Measurements from ENCODE around the gene ZNF653.

ZNF653 gene

DNA sequence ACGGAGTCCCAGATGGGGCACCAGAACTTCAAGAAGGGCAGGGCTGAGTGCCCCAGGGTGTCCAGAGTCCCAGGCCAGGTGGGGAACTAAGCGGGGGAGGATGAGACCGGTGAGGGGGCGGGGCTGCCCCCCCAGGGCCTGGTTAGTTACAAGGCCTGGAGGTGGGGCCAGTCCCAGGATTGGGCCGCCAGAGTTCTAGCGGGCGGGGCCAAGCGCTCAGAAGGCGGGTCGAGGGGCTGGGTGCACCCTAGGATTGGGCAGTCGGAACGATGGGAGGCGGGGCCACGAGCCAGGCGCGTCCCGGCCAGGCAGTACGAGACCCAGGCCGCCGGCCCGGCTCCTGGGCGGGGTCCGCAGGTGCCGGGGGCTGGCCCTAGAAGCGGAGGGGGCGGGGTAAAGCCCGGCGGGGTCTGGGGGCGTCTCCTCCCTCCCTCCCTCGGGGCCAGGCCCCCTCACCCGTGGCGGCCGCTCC is 571 bp downstream of the ZNF653 start:
- Histone ChIP-seq H3K9me3 (ENCODE audit: low read length) (no peaks in the 10 kb centered on the region), H2AFZ (ENCODE audit: low read depth, low read length) (peak overlapping the region; percentile 1), H3K4me1 (ENCODE audit: insufficient read depth, low read length) (peaks cover 10% of the 10 kb centered on the region), H3K27me3 (ENCODE audit: insufficient read depth, low read length) (no peaks in the 10 kb centered on the region), H3K4me3 (ENCODE audit: low read length) (peak overlapping the region; percentile 87), H3K36me3 (ENCODE audit: insufficient read depth, low read length) (peaks cover 2% of the 10 kb centered on the region)

DNA sequence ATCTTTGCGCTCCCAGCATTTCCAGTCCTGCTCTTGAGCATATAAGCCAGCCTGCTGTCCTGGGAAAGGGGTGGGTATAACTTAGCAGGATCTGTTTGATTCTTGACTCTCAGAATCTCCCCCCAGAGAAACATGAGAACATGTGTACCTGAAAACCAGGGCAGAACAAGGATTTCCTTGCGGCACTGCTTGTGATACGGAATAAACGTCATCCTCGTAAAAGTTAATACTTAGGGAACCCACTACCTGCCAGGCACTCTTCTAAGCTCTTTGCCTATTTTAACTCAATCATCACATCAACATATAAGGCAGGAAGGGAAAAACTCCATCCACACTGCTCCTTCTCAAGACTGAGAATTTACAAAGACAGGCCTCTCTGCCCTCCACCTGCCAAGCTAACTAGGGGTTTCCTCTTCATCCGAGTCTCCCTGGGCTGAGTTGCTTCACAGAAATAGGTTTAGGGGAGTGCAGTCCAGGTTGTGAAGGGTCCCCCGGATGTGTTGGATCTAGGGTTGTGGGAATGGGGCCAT is 1.1 kb downstream of the ZNF653 start:
- Histone ChIP-seq H3K36me3 (ENCODE audit: insufficient read depth, low read length) (peaks cover 2% of the 10 kb centered on the region), H3K27me3 (ENCODE audit: insufficient read depth, low read length) (no peaks in the 10 kb centered on the region), H2AFZ (ENCODE audit: low read depth, low read length) (peak overlapping the region; percentile 1), H3K9me3 (ENCODE audit: low read length) (no peaks in the 10 kb centered on the region), H3K4me3 (ENCODE audit: low read length) (peak overlapping the region; percentile 87), H3K4me1 (ENCODE audit: insufficient read depth, low read length) (peaks cover 10% of the 10 kb centered on the region)

DNA sequence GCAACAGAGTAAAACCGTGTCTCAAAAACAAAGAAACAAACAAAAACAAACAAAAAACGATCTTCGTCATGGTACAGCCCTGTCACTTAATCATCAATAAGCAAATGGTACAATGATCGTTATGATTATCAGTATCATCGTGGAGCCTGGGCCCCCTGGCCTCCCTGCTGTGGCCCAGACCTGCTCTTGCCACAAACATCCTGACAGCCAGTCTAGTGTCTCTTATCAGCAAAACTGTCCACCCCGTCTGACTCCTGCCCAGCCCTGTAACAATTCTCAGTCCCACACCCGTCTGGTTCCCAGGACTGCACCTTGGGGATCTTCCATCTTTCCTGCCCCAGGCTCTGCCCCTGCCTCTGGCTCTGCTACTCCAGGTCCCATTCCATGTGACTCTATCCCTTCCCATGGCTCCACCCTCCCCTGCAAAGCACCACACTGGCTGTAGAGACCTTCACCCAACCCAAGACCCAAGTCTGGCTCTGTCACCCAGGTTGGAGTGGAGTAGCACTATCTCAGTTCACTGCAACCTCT is 5.7 kb downstream of the ZNF653 start:
- Histone ChIP-seq H3K4me3 (ENCODE audit: low read length) (no peak overlapping the region), H2AFZ (ENCODE audit: low read depth, low read length) (no peak overlapping the region), H3K4me1 (ENCODE audit: insufficient read depth, low read length) (peaks cover 5% of the 10 kb centered on the region), H3K36me3 (ENCODE audit: insufficient read depth, low read length) (peaks cover 19% of the 10 kb centered on the region), H3K27me3 (ENCODE audit: insufficient read depth, low read length) (no peaks in the 10 kb centered on the region), H3K9me3 (ENCODE audit: low read length) (no peaks in the 10 kb centered on the region)

DNA sequence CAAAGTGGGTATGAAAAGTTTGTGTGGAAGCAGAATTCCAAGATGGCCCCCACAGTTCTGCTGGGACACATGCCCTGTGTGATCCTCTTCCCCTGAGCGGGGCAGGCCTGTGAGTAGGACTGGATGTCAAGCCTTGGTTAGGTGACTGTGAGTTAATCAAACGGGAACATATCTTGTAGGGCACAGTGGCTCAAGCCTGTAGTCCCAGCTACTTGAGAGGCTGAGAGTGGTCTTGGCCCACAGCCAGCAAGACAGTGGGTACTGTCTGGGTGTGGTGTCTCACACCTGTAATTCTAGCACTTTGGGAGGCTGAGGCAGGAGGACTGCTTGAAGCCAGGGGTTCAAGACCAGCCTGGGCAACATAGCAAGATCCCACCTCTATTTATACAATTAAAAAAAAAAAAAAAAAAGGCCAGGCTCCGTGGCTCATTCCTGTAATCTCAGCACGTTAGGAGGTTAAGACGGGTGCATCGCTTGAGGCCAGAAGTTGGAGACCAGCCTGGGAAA is 6.4 kb downstream of the ZNF653 start:
- H3K4me1 ChIP-seq (ENCODE audit: insufficient read depth, low read length): no peaks in the 10 kb centered on the region
- no peaks in the 10 kb centered on the region for H3K9me3 ChIP-seq (ENCODE audit: low read length)
- H2AFZ ChIP-seq (ENCODE audit: low read depth, low read length): no peak overlapping the region
- H3K27me3 ChIP-seq (ENCODE audit: insufficient read depth, low read length): no peaks in the 10 kb centered on the region
- H3K36me3 ChIP-seq (ENCODE audit: insufficient read depth, low read length): peaks cover 23% of the 10 kb centered on the region
- H3K4me3 ChIP-seq (ENCODE audit: low read length): no peak overlapping the region

DNA sequence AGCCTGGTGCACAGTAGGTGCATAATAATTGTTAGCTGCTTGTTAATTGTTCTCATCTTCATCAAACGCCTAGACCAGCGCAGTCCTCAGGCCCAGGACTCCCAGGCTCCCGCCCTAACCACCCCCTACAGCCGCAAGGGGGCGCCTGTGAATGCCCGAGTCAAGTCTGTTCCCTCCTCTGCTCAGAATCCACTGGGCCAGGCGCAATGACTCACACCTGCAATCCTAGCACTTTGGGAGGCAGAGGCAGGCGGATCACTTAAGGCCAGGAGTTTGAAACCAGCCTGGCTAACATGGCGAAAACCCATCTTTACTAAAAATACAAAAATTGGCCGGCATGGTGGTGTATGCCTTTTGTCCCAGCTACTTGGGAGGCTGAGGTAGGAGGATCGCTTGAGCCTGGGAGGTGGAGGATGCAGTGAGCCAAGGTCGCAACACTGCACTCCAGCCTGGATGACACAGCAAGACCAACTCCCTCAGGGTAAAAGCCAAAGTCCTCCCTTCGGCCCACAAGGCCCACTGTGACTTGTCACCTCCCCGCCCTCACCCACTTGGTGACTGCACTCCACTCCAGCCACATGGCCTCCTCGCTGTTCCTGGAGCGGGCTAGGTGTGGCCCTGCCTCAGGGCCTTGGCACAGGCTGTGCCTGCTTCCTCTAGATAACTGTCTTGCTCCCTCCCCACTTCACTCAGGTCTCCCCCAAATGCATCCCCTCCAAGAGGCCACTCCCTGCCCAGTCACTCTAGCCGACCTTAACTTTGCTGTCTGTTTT is 9.1 kb downstream of the ZNF653 start:
- Histone ChIP-seq H3K4me3 (ENCODE audit: low read length) (no peak overlapping the region), H3K4me1 (ENCODE audit: insufficient read depth, low read length) (no peaks in the 10 kb centered on the region), H2AFZ (ENCODE audit: low read depth, low read length) (no peak overlapping the region), H3K27me3 (ENCODE audit: insufficient read depth, low read length) (no peaks in the 10 kb centered on the region), H3K9me3 (ENCODE audit: low read length) (no peaks in the 10 kb centered on the region), H3K36me3 (ENCODE audit: insufficient read depth, low read length) (peaks cover 24% of the 10 kb centered on the region)

DNA sequence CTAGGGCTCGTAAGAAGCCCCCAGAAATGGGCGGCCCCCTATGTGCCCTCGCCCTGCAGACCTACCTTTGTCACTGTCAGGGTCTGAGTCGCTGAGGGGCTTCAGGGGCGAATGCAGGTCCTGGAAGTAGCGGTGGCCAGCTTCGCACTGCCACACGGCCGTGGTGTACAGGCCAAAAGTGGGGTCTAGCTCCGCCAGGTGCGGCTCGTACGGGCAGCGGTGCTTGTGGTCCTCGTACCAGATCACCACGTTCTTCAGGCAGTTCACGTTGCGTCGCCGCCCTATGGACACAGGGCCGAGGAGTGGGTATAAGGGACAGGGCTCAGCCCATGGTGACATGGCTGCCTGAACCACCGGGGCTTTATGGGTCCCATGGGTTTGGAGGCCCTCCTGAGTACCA is 9.8 kb downstream of the ZNF653 start:
- Histone ChIP-seq H3K36me3 (ENCODE audit: insufficient read depth, low read length) (peaks cover 24% of the 10 kb centered on the region), H3K27me3 (ENCODE audit: insufficient read depth, low read length) (no peaks in the 10 kb centered on the region), H3K4me1 (ENCODE audit: insufficient read depth, low read length) (no peaks in the 10 kb centered on the region), H3K9me3 (ENCODE audit: low read length) (no peaks in the 10 kb centered on the region), H3K4me3 (ENCODE audit: low read length) (no peak overlapping the region), H2AFZ (ENCODE audit: low read depth, low read length) (no peak overlapping the region)

DNA sequence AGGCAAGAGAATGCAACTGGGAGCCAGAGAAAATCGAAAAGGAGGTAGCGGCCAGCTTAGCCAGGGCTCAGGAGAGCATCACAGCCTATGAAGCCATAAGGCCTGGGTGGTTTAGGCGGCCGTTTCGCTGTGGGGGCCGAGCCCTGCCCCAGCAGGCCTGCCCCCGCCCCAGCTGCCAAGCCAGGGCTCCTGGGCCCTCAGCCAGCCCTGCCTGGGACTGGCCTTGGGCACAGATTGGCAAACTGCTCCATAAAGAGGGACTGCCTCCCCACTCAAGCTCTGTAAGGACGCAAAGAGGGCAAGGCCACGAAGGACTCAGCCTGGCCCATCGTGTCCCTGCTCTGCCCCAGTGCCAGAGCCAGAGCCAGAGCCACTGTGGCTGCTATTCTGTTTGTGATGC is 10.2 kb downstream of the ZNF653 start:
- Histone ChIP-seq H3K36me3 (ENCODE audit: insufficient read depth, low read length) (peaks cover 27% of the 10 kb centered on the region), H2AFZ (ENCODE audit: low read depth, low read length) (no peak overlapping the region), H3K4me1 (ENCODE audit: insufficient read depth, low read length) (no peaks in the 10 kb centered on the region), H3K4me3 (ENCODE audit: low read length) (no peak overlapping the region), H3K27me3 (ENCODE audit: insufficient read depth, low read length) (no peaks in the 10 kb centered on the region), H3K9me3 (ENCODE audit: low read length) (no peaks in the 10 kb centered on the region)

DNA sequence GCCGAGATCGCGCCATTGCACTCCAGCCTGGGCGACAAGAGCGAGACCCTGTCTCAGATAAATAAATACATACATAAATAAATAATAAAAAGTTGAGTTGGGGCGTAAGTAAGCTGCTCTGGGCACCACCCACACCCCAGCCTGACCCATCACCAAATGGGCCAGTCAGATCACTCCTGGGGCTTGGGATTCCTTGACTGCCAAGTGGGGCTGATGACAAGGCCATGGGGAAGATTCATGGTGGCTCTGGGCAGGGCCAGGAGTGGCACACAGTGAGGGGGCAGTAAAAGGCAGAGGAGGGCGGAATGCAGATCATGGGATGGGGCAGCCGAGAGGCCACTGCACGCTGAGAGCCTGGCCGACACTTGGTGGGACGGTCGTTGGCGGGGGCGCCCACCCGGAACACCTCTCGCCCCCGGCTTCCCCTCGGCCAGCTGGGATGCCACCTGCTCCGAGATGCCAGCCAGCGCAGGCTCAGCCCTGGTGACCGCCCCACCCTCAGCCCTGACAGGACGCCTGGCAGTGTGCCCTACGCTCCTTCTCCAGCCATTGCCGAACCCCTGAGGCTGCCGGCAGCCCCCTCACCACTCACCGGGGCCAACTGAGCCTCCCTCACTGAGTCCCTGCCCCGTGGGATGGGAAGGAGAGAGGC is 10.9 kb downstream of the ZNF653 start:
- H3K36me3 ChIP-seq (ENCODE audit: insufficient read depth, low read length): peaks cover 28% of the 10 kb centered on the region
- no peak overlapping the region for H2AFZ ChIP-seq (ENCODE audit: low read depth, low read length)
- no peaks in the 10 kb centered on the region for H3K27me3 ChIP-seq (ENCODE audit: insufficient read depth, low read length)
- no peak overlapping the region for H3K4me3 ChIP-seq (ENCODE audit: low read length)
- H3K9me3 ChIP-seq (ENCODE audit: low read length): no peaks in the 10 kb centered on the region
- no peaks in the 10 kb centered on the region for H3K4me1 ChIP-seq (ENCODE audit: insufficient read depth, low read length)

DNA sequence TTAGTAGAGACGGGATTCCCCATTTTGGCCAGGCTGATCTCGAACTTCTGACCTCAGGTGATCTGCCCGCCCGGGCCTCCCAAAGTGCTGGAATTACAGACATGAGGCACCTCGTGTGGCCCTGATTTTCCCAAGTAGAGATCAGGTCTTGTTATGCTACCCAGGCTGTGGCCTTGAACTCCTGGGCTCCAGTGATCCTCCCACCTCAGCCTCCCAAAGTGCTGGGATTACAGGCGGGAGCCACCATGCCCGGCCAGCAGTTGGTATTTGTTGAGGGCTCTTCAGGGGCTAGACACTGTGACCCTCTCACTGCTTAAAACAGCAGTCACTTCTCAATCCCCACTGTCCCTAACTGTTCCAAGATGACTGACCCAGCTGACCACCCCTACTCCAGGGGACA is 16.3 kb downstream of the ZNF653 start:
- Histone ChIP-seq H3K36me3 (ENCODE audit: insufficient read depth, low read length) (peaks cover 14% of the 10 kb centered on the region), H3K4me3 (ENCODE audit: low read length) (no peak overlapping the region), H3K9me3 (ENCODE audit: low read length) (no peaks in the 10 kb centered on the region), H3K4me1 (ENCODE audit: insufficient read depth, low read length) (no peaks in the 10 kb centered on the region), H2AFZ (ENCODE audit: low read depth, low read length) (no peak overlapping the region), H3K27me3 (ENCODE audit: insufficient read depth, low read length) (no peaks in the 10 kb centered on the region)

DNA sequence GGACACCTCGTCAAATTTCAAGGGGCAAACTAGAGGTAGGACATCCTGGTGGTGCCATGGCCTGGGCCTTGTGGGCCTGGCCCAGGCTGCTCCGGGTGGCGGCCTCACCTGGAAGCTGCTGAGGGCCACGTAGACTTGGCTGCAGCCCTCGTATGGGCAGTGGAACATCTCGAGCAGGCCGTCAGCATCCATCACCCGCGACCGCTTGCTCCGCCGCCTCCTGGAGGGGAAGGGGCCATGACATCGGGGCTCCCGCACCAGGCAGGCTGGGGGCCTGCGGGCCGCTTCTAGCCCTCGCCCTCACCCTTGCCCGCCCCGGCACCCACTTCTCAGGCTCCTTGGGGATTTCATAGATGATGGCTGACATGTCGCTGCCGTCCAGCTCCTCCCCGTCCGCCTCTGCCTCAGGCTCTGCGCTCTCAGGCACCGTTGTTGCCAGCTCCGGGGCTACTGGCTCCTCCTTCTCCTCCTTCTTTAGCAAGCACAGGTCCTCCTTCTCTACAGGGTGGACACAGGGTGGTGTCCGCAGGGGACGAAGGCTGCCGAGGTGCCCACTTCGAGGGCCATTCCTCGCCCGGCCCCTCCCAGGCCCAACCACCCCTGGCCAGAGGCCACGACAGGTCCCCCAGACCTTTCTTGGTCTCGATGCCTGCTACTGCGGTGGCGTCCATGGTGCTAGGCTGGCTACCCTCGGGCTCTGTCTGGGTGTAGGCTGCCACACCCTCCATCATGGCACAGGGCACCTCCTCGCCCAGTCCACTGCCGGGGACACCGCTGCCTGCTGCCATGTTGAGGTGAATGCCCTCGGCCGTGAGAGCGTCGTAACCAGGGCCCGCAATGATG is 18.8 kb downstream of the ZNF653 start:
- Histone ChIP-seq H3K36me3 (ENCODE audit: insufficient read depth, low read length) (peaks cover 16% of the 10 kb centered on the region), H2AFZ (ENCODE audit: low read depth, low read length) (no peak overlapping the region), H3K9me3 (ENCODE audit: low read length) (no peaks in the 10 kb centered on the region), H3K4me1 (ENCODE audit: insufficient read depth, low read length) (no peaks in the 10 kb centered on the region), H3K4me3 (ENCODE audit: low read length) (no peak overlapping the region), H3K27me3 (ENCODE audit: insufficient read depth, low read length) (no peaks in the 10 kb centered on the region)

DNA sequence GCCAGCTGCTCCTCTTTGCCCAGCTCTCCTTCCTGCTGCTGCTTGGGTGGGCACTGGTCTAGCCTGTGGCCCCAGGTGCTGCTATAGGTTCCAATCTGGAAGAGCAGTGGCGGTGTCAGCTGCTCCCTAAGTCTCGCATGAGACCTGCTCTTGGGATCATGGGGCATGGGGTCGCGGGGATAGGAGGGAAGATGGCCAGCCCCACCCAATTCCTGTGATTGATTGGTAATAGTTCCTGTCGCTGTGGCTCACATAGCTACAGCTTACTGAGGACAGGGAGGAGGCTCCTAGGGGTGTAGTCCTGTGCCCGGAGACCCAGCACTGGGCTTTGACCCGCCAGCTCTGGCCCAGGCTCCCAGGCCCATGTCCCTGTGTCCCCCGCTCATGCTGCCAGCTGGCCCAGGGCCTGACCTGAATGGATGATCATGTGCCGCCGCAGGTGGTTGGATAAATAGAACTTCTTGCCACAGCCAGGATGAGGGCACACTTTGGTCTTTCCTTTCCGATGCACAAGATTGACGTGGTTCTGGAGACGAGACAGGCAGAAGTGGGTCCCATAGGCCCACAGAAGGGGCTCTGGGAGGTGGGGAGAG is 20.3 kb downstream of the ZNF653 start:
- H3K27me3 ChIP-seq (ENCODE audit: insufficient read depth, low read length): no peaks in the 10 kb centered on the region
- no peaks in the 10 kb centered on the region for H3K4me1 ChIP-seq (ENCODE audit: insufficient read depth, low read length)
- no peak overlapping the region for H2AFZ ChIP-seq (ENCODE audit: low read depth, low read length)
- peaks cover 12% of the 10 kb centered on the region for H3K36me3 ChIP-seq (ENCODE audit: insufficient read depth, low read length)
- H3K9me3 ChIP-seq (ENCODE audit: low read length): no peaks in the 10 kb centered on the region
- no peak overlapping the region for H3K4me3 ChIP-seq (ENCODE audit: low read length)

DNA sequence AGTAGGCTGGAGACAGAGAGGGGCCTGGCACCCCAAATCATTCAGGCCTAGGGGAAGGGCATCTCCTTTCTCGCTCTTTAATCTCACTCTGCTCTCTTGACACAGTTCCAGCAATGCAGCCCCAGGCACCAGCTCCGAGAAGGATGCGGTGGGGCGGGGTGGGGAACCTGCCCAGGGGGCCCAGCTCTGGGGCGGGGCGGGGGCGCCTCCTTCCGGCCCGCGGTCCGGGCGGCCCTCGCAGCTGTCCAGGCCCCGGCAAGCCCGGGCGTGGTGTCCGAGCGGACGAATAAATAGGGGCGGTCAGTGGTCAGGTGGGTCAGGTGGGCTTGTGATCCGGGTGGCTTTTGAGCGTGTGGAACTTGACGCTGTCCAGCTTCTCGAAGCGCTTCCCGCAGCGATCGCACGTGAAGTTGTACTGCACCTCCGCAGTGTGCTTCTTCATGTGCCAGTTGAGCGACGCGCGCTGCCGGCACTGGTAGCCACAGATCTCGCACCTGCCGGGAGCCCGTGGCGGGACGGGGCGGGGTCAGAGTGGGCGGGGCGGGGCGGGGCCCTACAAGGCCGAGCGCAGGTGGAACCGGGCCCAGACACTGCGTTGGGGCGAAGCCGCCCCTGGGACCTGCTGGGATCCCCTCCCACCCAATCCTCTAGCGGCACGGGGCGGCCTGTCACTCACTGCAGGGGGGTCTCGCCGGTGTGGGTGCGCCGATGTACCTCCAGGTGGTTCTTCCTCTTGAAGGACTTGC is 22.1 kb downstream of the ZNF653 start:
- Histone ChIP-seq H2AFZ (ENCODE audit: low read depth, low read length) (no peak overlapping the region), H3K9me3 (ENCODE audit: low read length) (no peaks in the 10 kb centered on the region), H3K4me1 (ENCODE audit: insufficient read depth, low read length) (peaks cover 8% of the 10 kb centered on the region), H3K4me3 (ENCODE audit: low read length) (no peak overlapping the region), H3K27me3 (ENCODE audit: insufficient read depth, low read length) (no peaks in the 10 kb centered on the region), H3K36me3 (ENCODE audit: insufficient read depth, low read length) (peaks cover 17% of the 10 kb centered on the region)

Data from neuron (in vitro differentiated cells).